GM10847 (cell line): Measurements from ENCODE around the gene PAMR1.

Experiments
- POLR2A ChIP-seq: IDR thresholded peaks from 2 replicates; pipeline ENCODE4 v1.6.1; 2011; ENCODE audit not compliant: insufficient read length; ENCODE audit errors: extremely low read depth

Gene PAMR1

DNA sequence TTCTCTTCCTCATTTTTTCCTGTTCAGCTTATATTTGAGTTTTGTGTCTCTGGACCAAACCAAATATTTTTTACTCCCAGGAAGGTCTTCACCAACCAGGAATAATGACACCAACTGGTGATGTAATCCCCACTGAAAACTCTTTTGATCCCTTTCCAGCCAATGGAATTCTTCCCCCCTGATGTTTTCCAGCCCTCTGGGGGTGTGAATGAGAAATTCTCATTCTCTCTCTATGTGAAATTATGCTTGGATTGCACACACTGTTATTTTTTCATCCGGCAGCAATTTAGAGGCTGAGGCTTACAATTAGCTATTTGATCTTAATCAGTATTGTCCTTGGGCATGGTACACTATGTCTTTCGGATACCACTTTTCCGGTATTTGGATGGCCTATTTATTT is 66.6 kb downstream of the PAMR1 start:
- TF ChIP-seq POLR2A = no peak

GRCh38 chr11:35454362-35454761 is 71.1 kb downstream of the PAMR1 start:
- TF ChIP-seq POLR2A = no peak

DNA sequence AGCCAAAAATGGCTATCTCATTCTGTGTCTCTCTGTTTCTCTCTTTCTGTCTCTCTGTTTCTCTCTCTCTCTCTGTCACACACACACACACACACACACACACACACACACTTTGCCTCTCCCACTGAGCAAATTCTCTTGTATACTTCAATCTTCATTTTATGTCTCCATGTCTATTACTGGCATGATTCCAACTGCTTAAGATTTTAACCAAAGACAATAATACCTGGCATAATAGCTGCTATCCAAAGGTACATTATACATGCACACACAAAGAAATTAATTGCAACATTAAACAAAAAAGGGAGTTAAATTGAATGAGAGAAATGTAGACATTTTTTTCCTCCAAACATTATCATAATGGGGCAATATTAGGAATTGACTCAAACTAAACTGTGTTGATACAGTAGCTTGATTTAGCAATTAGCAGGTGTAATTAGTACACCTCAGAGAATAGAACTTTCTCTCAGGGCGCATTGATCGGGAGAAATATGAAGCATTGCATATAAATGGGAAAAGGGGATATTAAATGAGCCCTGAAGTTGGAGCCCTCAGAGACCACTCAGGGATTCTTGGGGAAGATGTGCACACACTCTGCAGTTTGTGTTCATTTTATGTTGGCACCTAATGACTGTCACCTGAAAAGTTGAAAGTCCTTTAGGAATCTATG is 88.7 kb downstream of the PAMR1 start:
- TF ChIP-seq POLR2A = no peak

DNA sequence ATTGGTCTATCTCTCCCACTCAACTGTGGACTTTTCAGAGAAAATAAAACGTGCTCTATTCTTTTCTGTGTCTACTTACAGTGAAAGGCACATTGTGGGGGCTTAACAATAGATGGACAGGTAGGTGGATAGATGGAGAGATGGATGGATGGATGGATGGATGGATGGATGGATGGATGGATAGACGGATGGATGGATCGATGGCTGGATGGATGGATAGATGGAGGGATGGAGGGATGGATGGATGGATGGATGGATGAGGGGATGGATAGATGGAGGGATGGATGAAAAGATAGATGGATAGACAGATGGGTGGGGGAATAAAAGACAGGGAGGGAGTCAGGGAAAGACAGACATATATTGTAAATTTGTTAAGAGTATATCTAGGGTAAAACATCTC is 91.8 kb downstream of the PAMR1 start:
- TF ChIP-seq POLR2A = no peak

- no peak for TF ChIP-seq POLR2A
Observed at GRCh38 chr11:35432464-35432863, 93.0 kb downstream of the PAMR1 start.

- no peak for TF ChIP-seq POLR2A
Observed at GRCh38 chr11:35427071-35427470, 98.3 kb downstream of the PAMR1 start.

DNA sequence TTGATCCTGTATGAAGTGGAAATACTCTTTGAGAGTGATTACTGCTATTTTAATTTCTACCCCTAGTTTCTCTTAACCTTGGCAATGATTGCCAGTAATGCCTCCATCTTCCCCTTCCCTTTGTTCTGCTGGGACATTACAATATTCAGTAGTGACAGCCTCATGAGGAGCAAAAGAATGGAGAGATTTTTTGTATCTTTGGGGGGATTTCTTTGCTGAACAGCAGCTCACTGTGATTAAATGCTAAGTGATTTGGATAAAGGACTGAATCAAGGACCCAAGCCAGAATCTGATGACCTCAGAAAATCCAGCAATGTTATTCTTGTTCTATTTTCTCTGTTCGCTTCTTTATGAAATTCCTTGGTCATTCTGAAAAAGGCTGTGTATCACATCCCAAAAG is 99.1 kb downstream of the PAMR1 start:
- TF ChIP-seq POLR2A = no peak

GRCh38 chr11:35425603-35426212 is 99.7 kb downstream of the PAMR1 start:
- TF ChIP-seq POLR2A = no peak

- TF ChIP-seq POLR2A = no peak
Observed at GRCh38 chr11:35424157-35424940, 101.1 kb downstream of the PAMR1 start.

- TF ChIP-seq POLR2A = no peak
Observed at GRCh38 chr11:35420371-35420770, 105.0 kb downstream of the PAMR1 start.

- TF ChIP-seq POLR2A = no peak
Observed at GRCh38 chr11:35419830-35420333, 105.5 kb downstream of the PAMR1 start.

DNA sequence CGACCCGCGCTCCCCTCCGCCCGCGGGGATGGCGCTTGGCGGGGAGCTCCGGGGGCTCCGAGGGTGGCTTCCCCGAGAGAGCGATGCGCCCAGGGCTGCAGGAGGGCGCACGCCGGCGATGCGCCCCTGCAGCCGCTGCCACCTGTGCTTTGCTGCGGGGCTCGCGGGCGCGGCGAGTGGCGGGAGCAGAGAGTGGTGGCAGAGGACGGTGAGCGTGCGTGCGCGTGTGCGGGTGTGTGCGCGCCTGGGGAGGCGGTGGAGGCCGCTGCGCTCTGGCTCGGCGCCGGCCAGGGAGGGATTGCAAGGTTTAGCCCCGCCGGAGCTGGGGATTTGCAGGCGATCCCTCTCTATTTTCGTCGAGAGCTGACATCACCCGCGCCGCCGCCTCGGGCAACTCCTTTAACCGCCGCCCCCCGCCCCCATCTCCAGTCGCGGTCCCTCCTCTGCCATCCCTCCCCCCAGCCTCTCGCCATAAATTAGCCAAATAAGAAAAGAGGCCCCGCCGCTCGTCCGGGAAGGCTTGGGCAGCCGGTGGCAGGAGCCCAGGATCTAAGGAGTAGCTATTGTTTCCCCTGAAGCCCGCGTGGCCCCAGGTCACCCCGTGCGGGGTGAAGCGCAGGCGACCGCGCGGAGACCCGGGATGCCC is 106.1 kb downstream of the PAMR1 start, which contains the start of gene SLC1A2:
SLC1A2 (minus strand) TSS at position 375 of the 646 bp plus-strand sequence. CDS start 592 bp downstream, outside the sequence.
- no peak for TF ChIP-seq POLR2A

DNA sequence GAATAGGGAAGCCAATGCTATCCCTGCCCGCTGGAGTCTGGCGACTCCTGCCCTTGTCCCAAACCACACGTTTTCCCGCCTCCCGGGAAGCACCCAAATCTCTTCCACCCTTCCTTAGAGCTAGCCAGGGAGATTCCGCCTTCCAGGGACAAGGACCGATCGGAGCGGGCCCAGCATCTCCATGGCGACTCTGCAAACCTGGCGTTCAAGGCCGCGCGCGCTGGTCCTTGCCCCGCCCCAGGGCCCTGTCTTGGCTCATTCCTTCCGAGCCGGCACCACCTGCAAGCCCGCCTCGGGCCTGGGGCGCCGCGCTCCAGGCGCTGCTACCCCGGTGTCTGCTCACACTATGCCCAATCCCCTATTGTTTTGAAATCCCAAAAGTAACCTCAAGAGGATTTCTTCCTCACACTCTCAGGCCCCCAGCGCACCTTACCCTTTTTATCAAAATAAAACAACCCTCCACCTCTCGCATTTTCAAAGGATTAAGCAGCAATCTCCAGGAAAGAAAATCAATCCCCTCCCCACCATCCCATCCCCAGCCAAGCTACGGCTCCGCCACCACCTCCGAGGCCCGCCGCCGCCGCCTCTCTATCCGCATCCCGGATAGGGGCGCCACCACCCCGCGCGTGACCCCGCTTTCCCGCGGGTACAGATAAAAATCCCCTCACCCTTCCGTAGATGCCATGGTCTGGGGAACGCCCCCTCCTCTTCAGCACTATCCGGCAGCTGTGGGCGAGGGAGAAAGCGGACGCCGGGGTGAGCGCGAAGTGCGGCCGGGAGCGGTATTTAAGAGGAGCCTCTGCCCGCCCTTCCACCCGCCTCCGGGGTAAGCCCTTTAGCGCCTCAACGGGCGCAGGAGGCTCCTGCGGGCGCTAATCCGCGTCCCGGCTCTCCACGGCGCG is 106.9 kb downstream of the PAMR1 start:
- no peak for TF ChIP-seq POLR2A

DNA sequence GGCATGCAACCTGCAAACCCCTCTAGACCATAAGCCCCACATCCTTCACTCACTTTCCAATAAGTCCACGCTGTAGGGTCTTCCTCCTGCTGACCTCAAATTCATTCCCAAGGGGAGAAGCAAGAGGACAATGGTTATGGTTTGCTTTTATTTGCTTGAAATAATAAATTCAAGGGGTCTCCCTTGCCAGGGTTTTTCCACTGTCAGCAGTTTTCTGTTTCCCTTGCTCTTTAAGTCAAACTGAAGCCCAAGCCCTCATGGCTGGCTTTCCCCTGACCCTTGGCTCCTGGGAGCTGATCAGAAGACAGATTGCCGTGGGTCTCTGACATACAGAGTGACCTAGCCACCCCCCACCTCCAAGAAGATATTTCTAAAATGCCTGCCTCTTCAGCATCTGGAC is 109.9 kb downstream of the PAMR1 start:
- TF ChIP-seq POLR2A = no peak
